B cell (primary cell): ENCODE measurements around the gene OXTR. TPM values are rescaled to one million over a fixed set of nuclear protein-coding genes. Genes with fewer than 3 reads are reported as not detected.

Source experiments
- ATAC-seq: fragments of 200-7000 bp; cut with Tn5 transposase; one replicate; pipeline ENCODE4 v1.10.0; 2021; ENCODE audit warnings: low read depth, mild to moderate bottlenecking, moderate number of reproducible peaks, moderate library complexity
- CTCF ChIA-PET: fragments of 350-600 bp; sonication (Branson Sonifier 250); formaldehyde crosslinking; loops from one replicate; lab custom pipeline; 2021; ENCODE audit warnings: antibody characterized with exemption, inconsistent platforms; lab: Charles Lee
- POLR2A ChIA-PET: fragments of 350-600 bp; sonication (Branson Sonifier 250); formaldehyde crosslinking; loops from one replicate; lab custom pipeline; 2021; ENCODE audit warnings: antibody characterized with exemption; lab: Charles Lee
- DNase-seq: peaks from one replicate; pipeline ENCODE4 v3.0.0; 2013
- H2AFZ ChIP-seq: 2 replicates; pipeline ENCODE4 v1.6.1; 2012; ENCODE audit warnings: mild to moderate bottlenecking, low read depth, low read length; ENCODE audit not compliant: insufficient read depth, poor library complexity, severe bottlenecking
- H3K27ac ChIP-seq, 2 donors: 1 replicate in 1 of 2; 2 replicates in 1 of 2; pipeline ENCODE4 v1.5.1; 2012 to 2013; ENCODE audit warnings: low read length in 2 of 2, mild to moderate bottlenecking in 2 of 2, moderate library complexity in 1 of 2
- H3K27me3 ChIP-seq, 4 experiments: fragments of 200-600 bp in 1 of 4; sonication (generic) in 1 of 4; replicated peaks in 1 of 4; 1 replicate in 2 of 4; 2 replicates in 2 of 4; pipeline versions ENCODE4 v1.6.1 to v1.7.0; 2013 to 2016; ENCODE audit warnings: low read length in 3 of 4, mild to moderate bottlenecking in 2 of 4, mixed read lengths in 1 of 4, moderate library complexity in 1 of 4; ENCODE audit not compliant: insufficient read depth in 4 of 4, control insufficient read depth in 3 of 4; ENCODE audit errors: control extremely low read depth in 1 of 4
- H3K36me3 ChIP-seq, 2 experiments: replicated peaks in 1 of 2; 1 replicate in 1 of 2; 2 replicates in 1 of 2; pipeline versions ENCODE4 v1.6.1 to v1.7.1; 2013; ENCODE audit warnings: low read length in 1 of 2; ENCODE audit not compliant: insufficient read depth in 2 of 2, control insufficient read depth in 1 of 2; ENCODE audit errors: control extremely low read depth in 1 of 2, extremely low read depth in 1 of 2
- H3K4me1 ChIP-seq, 2 donors: fragments of 200-600 bp in 1 of 2; sonication (generic) in 1 of 2; 1 replicate in 1 of 2; 2 replicates in 1 of 2; pipeline versions ENCODE4 v1.5.1 to v1.6.1; 2013 to 2017; ENCODE audit warnings: low read length in 2 of 2; ENCODE audit not compliant: control insufficient read depth in 2 of 2, insufficient read depth in 2 of 2
- H3K4me2 ChIP-seq: replicated peaks from 2 replicates; pipeline ENCODE3; 2012; ENCODE audit warnings: mild to moderate bottlenecking, low read depth, low read length; ENCODE audit not compliant: poor library complexity, severe bottlenecking
- H3K4me3 ChIP-seq, 5 experiments: fragments of 200-600 bp in 1 of 5; sonication (generic) in 1 of 5; 1 replicate in 3 of 5; 2 replicates in 2 of 5; pipeline versions ENCODE4 v1.5.1 to v1.7.0; 2011 to 2016; ENCODE audit warnings: low read length in 4 of 5, mild to moderate bottlenecking in 4 of 5, low read depth in 2 of 5, control low read depth in 1 of 5, moderate library complexity in 1 of 5; ENCODE audit not compliant: insufficient read depth in 1 of 5; ENCODE audit errors: control extremely low read depth in 1 of 5, extremely low read depth in 1 of 5
- H3K79me2 ChIP-seq: fragments of 200-600 bp; sonication (generic); one replicate; pipeline ENCODE4 v1.6.0; 2016; ENCODE audit warnings: low read length; ENCODE audit not compliant: control insufficient read depth, insufficient read depth
- H3K9ac ChIP-seq: fragments of 200-600 bp; sonication (generic); 2 replicates; pipeline ENCODE4 v1.6.1; 2017; ENCODE audit warnings: mild to moderate bottlenecking, low read length, moderate library complexity
- H3K9me3 ChIP-seq, 3 donors: one replicate each; pipeline versions ENCODE4 v1.6.1 to v1.7.1; 2013; ENCODE audit warnings: low read length in 2 of 3; ENCODE audit not compliant: control insufficient read depth in 2 of 3, insufficient read depth in 1 of 3; ENCODE audit errors: control extremely low read depth in 1 of 3
- H4K20me1 ChIP-seq: 2 replicates; pipeline ENCODE4 v1.6.0; 2012; ENCODE audit warnings: mild to moderate bottlenecking, low read length; ENCODE audit not compliant: insufficient read depth, control insufficient read depth, poor library complexity, severe bottlenecking
- H3K27ac Mint-ChIP-seq: one replicate; pipeline ENCODE4 v1.8.0; 2021; ENCODE audit warnings: mixed read lengths
- H3K27me3 Mint-ChIP-seq: one replicate; pipeline ENCODE4 v1.8.0; 2021; ENCODE audit warnings: mixed read lengths
- H3K4me1 Mint-ChIP-seq: one replicate; pipeline ENCODE4 v1.8.0; 2021; ENCODE audit warnings: mixed read lengths
- H3K4me3 Mint-ChIP-seq: one replicate; pipeline ENCODE4 v1.8.0; 2021; ENCODE audit warnings: mixed read lengths
- H3K9me3 Mint-ChIP-seq: one replicate; pipeline ENCODE4 v1.8.0; 2022; ENCODE audit warnings: mixed read lengths; ENCODE audit not compliant: insufficient read depth
- EZH2 ChIP-seq: IDR thresholded peaks from 2 replicates; pipeline ENCODE4 v1.6.1; 2012; ENCODE audit warnings: borderline replicate concordance, low read depth, mild to moderate bottlenecking, moderate library complexity, low read length; ENCODE audit not compliant: insufficient read depth, poor library complexity, severe bottlenecking
- WGBS: methylation state at CpG from one replicate; pipeline ENCODE4 v1.1.5; 2013; ENCODE audit warnings: missing lambda C conversion rate; ENCODE audit not compliant: insufficient coverage; 5-methylcytosine and 5-hydroxymethylcytosine counted together
- intact Hi-C: fragments of 100-400 bp; cut with micrococcal nuclease; formaldehyde crosslinking; loops from one replicate; pipeline ENCODE4 v1.10.0; 2022
- polyA plus RNA-seq: library from polyadenylated mRNA; depleted of rRNA; stranded (reverse); fragments of >200 nt; gene quantifications from 2 replicates; pipeline ENCODE4 v1.2.3, GENCODE V29; 2012
- total RNA-seq, 2 donors: library from RNA; stranded (reverse); fragments of 120-200 nt in 1 of 2; gene quantifications; 1 replicate in 1 of 2; 2 replicates in 1 of 2; pipeline versions ENCODE4 v1.2.3 to v1.2.4, GENCODE V29; 2013 to 2022
- TF ChIP-seq, protein P1 (sequence below): fragments of 200-600 bp; IDR thresholded peaks from one replicate; pipeline ENCODE4 v1.8.0; 2022; ENCODE audit warnings: antibody characterized with exemption, mild to moderate bottlenecking

The OXTR gene
- total and polyA plus RNA-seq, 2 donors (not counting 1 experiment from before 2014, with no cell fraction given), result 0.13 to 0.17 TPM

DNA sequence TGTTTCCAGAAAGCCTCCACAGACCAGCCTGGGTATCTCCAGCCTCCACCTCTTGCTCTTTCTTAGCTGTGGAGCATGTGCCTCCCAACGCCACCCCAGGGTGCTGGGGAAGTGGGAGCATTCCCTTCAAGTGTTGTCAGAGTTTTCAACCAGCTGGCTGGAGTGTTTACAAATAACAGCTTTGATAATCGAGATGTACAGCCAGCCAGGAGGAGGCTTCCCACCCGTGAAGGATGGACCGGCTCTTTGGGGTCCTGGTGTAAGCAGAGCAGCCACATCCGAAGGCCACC is 8.5 kb upstream of the OXTR start:
- CTCF ChIA-PET, result interaction anchor here (1.0 kb wide), 1 partner anchor 8 kb away, joined by 5 read pairs; the partner anchor contains the start of gene OXTR
- Histone ChIP-seq H3K79me2 (no peaks in the 10 kb centered on the region), H4K20me1 (no peaks in the 10 kb centered on the region), H3K4me1 (no peaks in the 10 kb centered on the region), H3K27ac (no peak overlapping the region), H2AFZ (no peak overlapping the region), H3K9me3 (no peaks in the 10 kb centered on the region), H3K9ac (no peak overlapping the region), H3K36me3 (no peaks in the 10 kb centered on the region), H3K27me3 (peaks cover 0 to 5% (median 0%) of the 10 kb centered on the region in 4 experiments), H3K4me2 (no peak overlapping the region), H3K4me3 (no peak overlapping the region)
- Mint-ChIP-seq H3K27ac (no peak overlapping the region), H3K9me3 (peaks cover 2% of the 10 kb centered on the region), H3K4me1 (peaks cover 3% of the 10 kb centered on the region), H3K27me3 (peaks cover 10% of the 10 kb centered on the region), H3K4me3 (no peak overlapping the region)
- WGBS, result 77% methylated on average over 5 of the region's 5 CpGs
- DNase-seq (no peak), ATAC-seq (no peak)
- POLR2A ChIA-PET, result no interaction called here
- no peak for TF ChIP-seq EZH2
- TF ChIP-seq, protein P1, sequence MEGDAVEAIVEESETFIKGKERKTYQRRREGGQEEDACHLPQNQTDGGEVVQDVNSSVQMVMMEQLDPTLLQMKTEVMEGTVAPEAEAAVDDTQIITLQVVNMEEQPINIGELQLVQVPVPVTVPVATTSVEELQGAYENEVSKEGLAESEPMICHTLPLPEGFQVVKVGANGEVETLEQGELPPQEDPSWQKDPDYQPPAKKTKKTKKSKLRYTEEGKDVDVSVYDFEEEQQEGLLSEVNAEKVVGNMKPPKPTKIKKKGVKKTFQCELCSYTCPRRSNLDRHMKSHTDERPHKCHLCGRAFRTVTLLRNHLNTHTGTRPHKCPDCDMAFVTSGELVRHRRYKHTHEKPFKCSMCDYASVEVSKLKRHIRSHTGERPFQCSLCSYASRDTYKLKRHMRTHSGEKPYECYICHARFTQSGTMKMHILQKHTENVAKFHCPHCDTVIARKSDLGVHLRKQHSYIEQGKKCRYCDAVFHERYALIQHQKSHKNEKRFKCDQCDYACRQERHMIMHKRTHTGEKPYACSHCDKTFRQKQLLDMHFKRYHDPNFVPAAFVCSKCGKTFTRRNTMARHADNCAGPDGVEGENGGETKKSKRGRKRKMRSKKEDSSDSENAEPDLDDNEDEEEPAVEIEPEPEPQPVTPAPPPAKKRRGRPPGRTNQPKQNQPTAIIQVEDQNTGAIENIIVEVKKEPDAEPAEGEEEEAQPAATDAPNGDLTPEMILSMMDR, result no peak
- intact Hi-C loops, result no loop called here

DNA sequence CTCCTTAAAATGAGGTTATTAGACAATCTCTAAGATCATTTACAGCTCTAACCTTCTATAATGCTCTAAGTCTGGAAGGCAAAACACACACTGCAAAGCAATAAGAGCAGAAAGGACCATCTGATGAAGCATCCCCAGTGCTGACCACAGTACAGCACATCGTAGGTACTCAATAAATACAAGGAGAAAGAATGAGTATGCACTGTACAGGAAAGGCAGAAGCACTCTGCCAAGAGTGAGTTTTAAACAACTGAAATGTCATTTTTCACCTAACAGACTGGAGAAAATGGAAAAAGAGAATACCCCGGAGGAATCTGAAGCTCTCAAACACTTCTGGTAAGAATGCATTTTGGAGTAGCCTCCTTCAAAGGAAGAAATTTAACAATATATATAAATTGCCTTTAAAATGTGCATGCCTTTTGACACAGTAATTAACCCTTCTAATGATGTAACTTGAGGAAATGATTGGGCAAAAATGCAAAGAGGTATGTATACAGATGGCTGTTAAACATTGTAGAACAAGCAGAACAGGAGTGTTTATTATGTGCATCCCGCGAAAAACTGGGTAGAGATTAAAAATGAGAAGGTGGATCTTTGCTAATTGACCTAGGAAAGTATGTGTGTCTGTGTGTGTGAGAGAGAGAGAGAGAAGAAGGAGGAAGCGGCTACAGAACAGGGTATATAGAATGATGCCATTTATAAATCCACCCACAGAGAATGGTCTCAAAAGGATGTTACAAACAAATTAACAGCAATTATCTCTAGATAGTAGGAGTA is 8.0 kb upstream of the OXTR start:
- H3K4me3 ChIP-seq, result no peak overlapping the region
- peaks cover 2% of the 10 kb centered on the region for H3K9me3 Mint-ChIP-seq
- peaks cover 0 to 5% (median 0%) of the 10 kb centered on the region in 4 experiments for H3K27me3 ChIP-seq
- no peaks in the 10 kb centered on the region for H3K4me1 ChIP-seq
- H3K27me3 Mint-ChIP-seq, result peaks cover 10% of the 10 kb centered on the region
- H2AFZ ChIP-seq, result no peak overlapping the region
- H3K9ac ChIP-seq, result no peak overlapping the region
- ChIA-PET CTCF (interaction anchor here (1.0 kb wide), 1 partner anchor 8 kb away, joined by 5 read pairs; the partner anchor contains the start of gene OXTR), POLR2A (no interaction called here)
- no peak overlapping the region for H3K4me3 Mint-ChIP-seq
- no peak overlapping the region for H3K4me2 ChIP-seq
- H3K79me2 ChIP-seq, result no peaks in the 10 kb centered on the region
- H3K27ac Mint-ChIP-seq, result no peak overlapping the region
- DNase-seq (no peak), ATAC-seq (no peak)
- H3K27ac ChIP-seq, result no peak overlapping the region
- TF ChIP-seq, protein P1, result no peak
- TF ChIP-seq EZH2, result no peak
- H3K36me3 ChIP-seq, result no peaks in the 10 kb centered on the region
- no peaks in the 10 kb centered on the region for H4K20me1 ChIP-seq
- 90% methylated on average over 3 of the region's 5 CpGs for WGBS
- intact Hi-C loops, result no loop called here
- H3K4me1 Mint-ChIP-seq, result peaks cover 3% of the 10 kb centered on the region
- H3K9me3 ChIP-seq, result no peaks in the 10 kb centered on the region
